SK-N-SH treated with all-trans-retinoic acid at 6 μM for 48 hours (cell line): Measurements from ENCODE around the gene INTS1.

Experiments
- ATAC-seq: fragments of 200-7000 bp; cut with Tn5 transposase; 3 replicates; pipeline ENCODE4 v1.9.1; 2020; ENCODE audit warnings: mild to moderate bottlenecking, moderate library complexity
- ARNTL ChIP-seq: fragments of 450-650 bp; formaldehyde crosslinking; IDR thresholded peaks from 2 replicates; pipeline ENCODE4 v1.5.0; 2020; ENCODE audit warnings: low read depth, mild to moderate bottlenecking, moderate library complexity, borderline replicate concordance
- BACH2 ChIP-seq: fragments of 250-450 bp; sonication (Bioruptor Pico); IDR thresholded peaks from 2 replicates; pipeline ENCODE4 v1.9.0; 2021; ENCODE audit warnings: mild to moderate bottlenecking, borderline replicate concordance
- CREB5 ChIP-seq: fragments of 250-450 bp; sonication (Bioruptor Pico); IDR thresholded peaks from 2 replicates; pipeline ENCODE4 v1.5.1; 2020; ENCODE audit warnings: low read depth, mild to moderate bottlenecking, moderate library complexity
- CSDC2 ChIP-seq: fragments of 250-450 bp; sonication (Bioruptor Pico); IDR thresholded peaks from 2 replicates; pipeline ENCODE4 v1.5.0; 2020; ENCODE audit warnings: mild to moderate bottlenecking, moderate library complexity
- ESRRG ChIP-seq: fragments of 250-450 bp; sonication (Bioruptor Pico); IDR thresholded peaks from 2 replicates; pipeline ENCODE4 v1.6.1; 2021; ENCODE audit warnings: mild to moderate bottlenecking
- GLIS3 ChIP-seq: fragments of 250-450 bp; sonication (Bioruptor Pico); IDR thresholded peaks from 2 replicates; pipeline ENCODE4 v1.5.0; 2020; ENCODE audit warnings: mild to moderate bottlenecking, moderate library complexity
- ISL1 ChIP-seq: fragments of 250-450 bp; sonication (Bioruptor Pico); IDR thresholded peaks from 2 replicates; pipeline ENCODE4 v2.1.2; 2022; ENCODE audit warnings: mild to moderate bottlenecking, moderate library complexity
- OSR1 ChIP-seq: fragments of 250-450 bp; sonication (Bioruptor Pico); IDR thresholded peaks from 2 replicates; pipeline ENCODE4 v1.8.0; 2022; ENCODE audit warnings: moderate library complexity, mild to moderate bottlenecking, inconsistent platforms
- PPARA ChIP-seq: fragments of 250-450 bp; sonication (Bioruptor Pico); IDR thresholded peaks from 2 replicates; pipeline ENCODE4 v1.5.0; 2020; ENCODE audit warnings: mild to moderate bottlenecking, borderline replicate concordance
- RARB ChIP-seq: fragments of 250-450 bp; sonication (Bioruptor Pico); IDR thresholded peaks from 2 replicates; pipeline ENCODE4 v1.8.0; 2021; ENCODE audit warnings: mild to moderate bottlenecking, moderate library complexity
- SNAI2 ChIP-seq: fragments of 250-450 bp; sonication (Bioruptor Pico); IDR thresholded peaks from 2 replicates; pipeline ENCODE4 v1.5.0; 2020; ENCODE audit warnings: mild to moderate bottlenecking, moderate library complexity
- TCF4 ChIP-seq: fragments of 250-450 bp; sonication (Bioruptor Pico); IDR thresholded peaks from 2 replicates; pipeline ENCODE4 v1.8.0; 2021; ENCODE audit warnings: mild to moderate bottlenecking, moderate library complexity, borderline replicate concordance
- TOX ChIP-seq: fragments of 250-450 bp; sonication (Bioruptor Pico); IDR thresholded peaks from 2 replicates; pipeline ENCODE4 v1.8.0; 2021; ENCODE audit warnings: mild to moderate bottlenecking, moderate library complexity, borderline replicate concordance
- ZFP3 ChIP-seq: fragments of 250-450 bp; sonication (Bioruptor Pico); IDR thresholded peaks from 2 replicates; pipeline ENCODE4 v1.5.0; 2020; ENCODE audit warnings: mild to moderate bottlenecking, moderate library complexity
- ZFP30 ChIP-seq: fragments of 450-650 bp; formaldehyde crosslinking; IDR thresholded peaks from 2 replicates; pipeline ENCODE4 v1.5.0; 2022; ENCODE audit warnings: mild to moderate bottlenecking, moderate library complexity
- ZNF565 ChIP-seq: fragments of 450-650 bp; formaldehyde crosslinking; conservative IDR thresholded peaks from 2 replicates; pipeline ENCODE4 v1.5.0; 2020; ENCODE audit warnings: low read depth, mild to moderate bottlenecking, moderate library complexity
- ZNF8 ChIP-seq: fragments of 450-650 bp; formaldehyde crosslinking; IDR thresholded peaks from 2 replicates; pipeline ENCODE4 v1.5.0; 2020; ENCODE audit warnings: mild to moderate bottlenecking, moderate library complexity
- TF ChIP-seq, protein P1 (sequence below): fragments of 250-450 bp; sonication (Bioruptor Pico); IDR thresholded peaks from 2 replicates; pipeline ENCODE4 v1.8.0; 2020; ENCODE audit warnings: mild to moderate bottlenecking, moderate library complexity, borderline replicate concordance
- TF ChIP-seq, protein P2 (sequence below): fragments of 250-450 bp; sonication (Bioruptor Pico); IDR thresholded peaks from 2 replicates; pipeline ENCODE4 v1.5.0; 2020; ENCODE audit warnings: mild to moderate bottlenecking, moderate library complexity
- TF ChIP-seq, protein P3 (sequence below): fragments of 250-450 bp; sonication (Bioruptor Pico); IDR thresholded peaks from 2 replicates; pipeline ENCODE4 v1.8.0; 2021; ENCODE audit warnings: low read depth, mild to moderate bottlenecking, moderate library complexity, borderline replicate concordance
- TF ChIP-seq, protein P4 (sequence below): fragments of 250-450 bp; sonication (Bioruptor Pico); IDR thresholded peaks from 2 replicates; pipeline ENCODE4 v1.5.1; 2021; ENCODE audit warnings: mild to moderate bottlenecking, moderate library complexity

INTS1 gene

DNA sequence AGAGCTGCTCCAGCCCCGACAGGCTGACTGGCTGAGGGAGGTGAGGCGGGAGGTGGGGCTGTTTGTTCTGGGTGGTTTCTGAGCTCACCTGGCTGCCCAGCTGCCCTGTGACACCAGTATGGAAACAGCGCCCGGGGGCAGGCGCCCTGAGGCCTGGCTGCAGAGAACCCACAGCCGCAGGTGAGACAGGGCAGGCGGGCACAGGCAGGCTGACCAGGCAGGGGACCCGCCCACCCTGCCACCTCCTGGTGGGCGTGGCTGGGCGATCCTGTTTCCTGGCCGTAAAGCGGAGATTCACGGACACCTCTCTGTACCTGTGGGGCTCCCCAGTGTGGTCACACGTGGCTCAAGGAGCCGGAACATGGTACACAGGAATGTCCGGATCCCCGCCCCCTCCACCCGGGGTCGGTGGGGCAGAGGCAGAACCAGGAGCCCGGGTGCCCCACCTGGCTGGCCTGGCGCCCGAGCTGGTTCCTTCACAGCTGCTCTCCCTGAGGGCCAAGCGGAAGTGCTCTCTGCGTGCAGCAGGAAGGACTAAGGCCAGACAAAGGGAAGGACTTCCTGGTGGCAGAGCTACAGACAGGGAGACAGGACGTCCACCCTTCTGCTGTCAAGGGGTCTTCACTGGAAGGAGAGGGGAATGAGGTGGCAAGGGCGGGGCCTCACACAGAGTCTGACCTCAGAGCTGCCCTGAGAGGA, 48.8 kb downstream of the INTS1 start:
- ATAC-seq, result no peak

DNA sequence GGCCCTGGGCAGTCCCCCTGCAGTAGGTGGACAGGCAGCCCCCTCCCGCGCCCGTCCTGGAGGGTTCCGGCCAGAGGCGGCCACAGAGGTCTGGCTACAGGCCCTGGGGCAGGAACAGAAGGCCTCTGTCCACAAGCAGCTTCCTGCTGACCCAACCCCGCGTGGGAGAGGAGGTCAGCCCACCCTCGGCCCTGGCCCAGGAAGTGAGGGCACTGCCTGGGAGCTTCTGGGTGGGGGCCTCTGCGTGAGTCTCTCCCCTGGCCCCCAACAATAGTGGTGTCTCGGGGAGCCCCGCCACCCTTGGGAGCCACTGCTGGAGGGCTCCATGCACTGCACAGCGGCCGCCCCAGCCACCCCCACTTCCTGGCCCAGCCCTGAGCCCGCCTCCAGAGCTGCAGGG, 49.6 kb downstream of the INTS1 start:
- no peak for ATAC-seq
- TF ChIP-seq BACH2 (CRISPR knock-in tag) (no peak), OSR1 (CRISPR knock-in tag) (no peak), CREB5 (no peak), ARNTL (no peak), TCF4 (no peak), ESRRG (CRISPR knock-in tag) (no peak), ZFP3 (CRISPR knock-in tag) (no peak), RARB (CRISPR knock-in tag) (no peak), ZNF565 (CRISPR knock-in tag) (no peak), ISL1 (no peak)
- TF ChIP-seq, protein P1, sequence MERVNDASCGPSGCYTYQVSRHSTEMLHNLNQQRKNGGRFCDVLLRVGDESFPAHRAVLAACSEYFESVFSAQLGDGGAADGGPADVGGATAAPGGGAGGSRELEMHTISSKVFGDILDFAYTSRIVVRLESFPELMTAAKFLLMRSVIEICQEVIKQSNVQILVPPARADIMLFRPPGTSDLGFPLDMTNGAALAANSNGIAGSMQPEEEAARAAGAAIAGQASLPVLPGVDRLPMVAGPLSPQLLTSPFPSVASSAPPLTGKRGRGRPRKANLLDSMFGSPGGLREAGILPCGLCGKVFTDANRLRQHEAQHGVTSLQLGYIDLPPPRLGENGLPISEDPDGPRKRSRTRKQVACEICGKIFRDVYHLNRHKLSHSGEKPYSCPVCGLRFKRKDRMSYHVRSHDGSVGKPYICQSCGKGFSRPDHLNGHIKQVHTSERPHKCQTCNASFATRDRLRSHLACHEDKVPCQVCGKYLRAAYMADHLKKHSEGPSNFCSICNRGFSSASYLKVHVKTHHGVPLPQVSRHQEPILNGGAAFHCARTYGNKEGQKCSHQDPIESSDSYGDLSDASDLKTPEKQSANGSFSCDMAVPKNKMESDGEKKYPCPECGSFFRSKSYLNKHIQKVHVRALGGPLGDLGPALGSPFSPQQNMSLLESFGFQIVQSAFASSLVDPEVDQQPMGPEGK, result no peak
- TF ChIP-seq, protein P2, sequence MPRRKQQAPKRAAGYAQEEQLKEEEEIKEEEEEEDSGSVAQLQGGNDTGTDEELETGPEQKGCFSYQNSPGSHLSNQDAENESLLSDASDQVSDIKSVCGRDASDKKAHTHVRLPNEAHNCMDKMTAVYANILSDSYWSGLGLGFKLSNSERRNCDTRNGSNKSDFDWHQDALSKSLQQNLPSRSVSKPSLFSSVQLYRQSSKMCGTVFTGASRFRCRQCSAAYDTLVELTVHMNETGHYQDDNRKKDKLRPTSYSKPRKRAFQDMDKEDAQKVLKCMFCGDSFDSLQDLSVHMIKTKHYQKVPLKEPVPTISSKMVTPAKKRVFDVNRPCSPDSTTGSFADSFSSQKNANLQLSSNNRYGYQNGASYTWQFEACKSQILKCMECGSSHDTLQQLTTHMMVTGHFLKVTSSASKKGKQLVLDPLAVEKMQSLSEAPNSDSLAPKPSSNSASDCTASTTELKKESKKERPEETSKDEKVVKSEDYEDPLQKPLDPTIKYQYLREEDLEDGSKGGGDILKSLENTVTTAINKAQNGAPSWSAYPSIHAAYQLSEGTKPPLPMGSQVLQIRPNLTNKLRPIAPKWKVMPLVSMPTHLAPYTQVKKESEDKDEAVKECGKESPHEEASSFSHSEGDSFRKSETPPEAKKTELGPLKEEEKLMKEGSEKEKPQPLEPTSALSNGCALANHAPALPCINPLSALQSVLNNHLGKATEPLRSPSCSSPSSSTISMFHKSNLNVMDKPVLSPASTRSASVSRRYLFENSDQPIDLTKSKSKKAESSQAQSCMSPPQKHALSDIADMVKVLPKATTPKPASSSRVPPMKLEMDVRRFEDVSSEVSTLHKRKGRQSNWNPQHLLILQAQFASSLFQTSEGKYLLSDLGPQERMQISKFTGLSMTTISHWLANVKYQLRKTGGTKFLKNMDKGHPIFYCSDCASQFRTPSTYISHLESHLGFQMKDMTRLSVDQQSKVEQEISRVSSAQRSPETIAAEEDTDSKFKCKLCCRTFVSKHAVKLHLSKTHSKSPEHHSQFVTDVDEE (CRISPR knock-in tag), result no peak

More for the DNA sequence above, 48.8 kb downstream of the INTS1 start:
- TF ChIP-seq ISL1 (no peak), TCF4 (no peak), ZFP30 (no peak), RARB (CRISPR knock-in tag) (no peak), ARNTL (no peak), BACH2 (CRISPR knock-in tag) (no peak), ZNF8 (CRISPR knock-in tag) (no peak), TOX (CRISPR knock-in tag) (no peak), GLIS3 (CRISPR knock-in tag) (no peak), PPARA (CRISPR knock-in tag) (no peak)
- TF ChIP-seq, protein P3, sequence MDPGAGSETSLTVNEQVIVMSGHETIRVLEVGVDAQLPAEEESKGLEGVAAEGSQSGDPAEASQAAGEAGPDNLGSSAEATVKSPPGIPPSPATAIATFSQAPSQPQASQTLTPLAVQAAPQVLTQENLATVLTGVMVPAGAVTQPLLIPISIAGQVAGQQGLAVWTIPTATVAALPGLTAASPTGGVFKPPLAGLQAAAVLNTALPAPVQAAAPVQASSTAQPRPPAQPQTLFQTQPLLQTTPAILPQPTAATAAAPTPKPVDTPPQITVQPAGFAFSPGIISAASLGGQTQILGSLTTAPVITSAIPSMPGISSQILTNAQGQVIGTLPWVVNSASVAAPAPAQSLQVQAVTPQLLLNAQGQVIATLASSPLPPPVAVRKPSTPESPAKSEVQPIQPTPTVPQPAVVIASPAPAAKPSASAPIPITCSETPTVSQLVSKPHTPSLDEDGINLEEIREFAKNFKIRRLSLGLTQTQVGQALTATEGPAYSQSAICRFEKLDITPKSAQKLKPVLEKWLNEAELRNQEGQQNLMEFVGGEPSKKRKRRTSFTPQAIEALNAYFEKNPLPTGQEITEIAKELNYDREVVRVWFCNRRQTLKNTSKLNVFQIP (CRISPR knock-in tag), result no peak
- TF ChIP-seq, protein P2 (CRISPR knock-in tag), result no peak

- ATAC-seq, result no peak
- no peak for TF ChIP-seq CSDC2 (CRISPR knock-in tag)
- TF ChIP-seq, protein P3 (CRISPR knock-in tag), result no peak
- TF ChIP-seq OSR1 (CRISPR knock-in tag), result no peak
- TF ChIP-seq SNAI2 (CRISPR knock-in tag), result no peak
- no peak for TF ChIP-seq ESRRG (CRISPR knock-in tag)
- TF ChIP-seq ZFP3 (CRISPR knock-in tag), result no peak
- no peak for TF ChIP-seq CREB5
- TF ChIP-seq, protein P4, sequence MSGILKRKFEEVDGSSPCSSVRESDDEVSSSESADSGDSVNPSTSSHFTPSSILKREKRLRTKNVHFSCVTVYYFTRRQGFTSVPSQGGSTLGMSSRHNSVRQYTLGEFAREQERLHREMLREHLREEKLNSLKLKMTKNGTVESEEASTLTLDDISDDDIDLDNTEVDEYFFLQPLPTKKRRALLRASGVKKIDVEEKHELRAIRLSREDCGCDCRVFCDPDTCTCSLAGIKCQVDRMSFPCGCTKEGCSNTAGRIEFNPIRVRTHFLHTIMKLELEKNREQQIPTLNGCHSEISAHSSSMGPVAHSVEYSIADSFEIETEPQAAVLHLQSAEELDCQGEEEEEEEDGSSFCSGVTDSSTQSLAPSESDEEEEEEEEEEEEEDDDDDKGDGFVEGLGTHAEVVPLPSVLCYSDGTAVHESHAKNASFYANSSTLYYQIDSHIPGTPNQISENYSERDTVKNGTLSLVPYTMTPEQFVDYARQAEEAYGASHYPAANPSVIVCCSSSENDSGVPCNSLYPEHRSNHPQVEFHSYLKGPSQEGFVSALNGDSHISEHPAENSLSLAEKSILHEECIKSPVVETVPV (CRISPR knock-in tag), result no peak
- no peak for TF ChIP-seq TCF4
- TF ChIP-seq ZFP30, result no peak
- TF ChIP-seq GLIS3 (CRISPR knock-in tag), result no peak
Measured at GRCh38 chr7:1452205-1452604, 52.0 kb downstream of the INTS1 start.
